GM12892 (cell line): ENCODE results near the gene ZBTB2.
A peak's percentile ranks its signal among the peaks of the same experiment; 100 is the strongest.

Experiments
- POLR2A ChIP-seq: IDR thresholded peaks from 2 replicates; pipeline ENCODE4 v1.6.1; 2011; ENCODE audit warnings: low read depth, low read length, control low read depth
- POLR2AphosphoS5 ChIP-seq: IDR thresholded peaks from 2 replicates; pipeline ENCODE4 v1.6.1; 2011; ENCODE audit warnings: low read depth, low read length, control low read depth

DNA sequence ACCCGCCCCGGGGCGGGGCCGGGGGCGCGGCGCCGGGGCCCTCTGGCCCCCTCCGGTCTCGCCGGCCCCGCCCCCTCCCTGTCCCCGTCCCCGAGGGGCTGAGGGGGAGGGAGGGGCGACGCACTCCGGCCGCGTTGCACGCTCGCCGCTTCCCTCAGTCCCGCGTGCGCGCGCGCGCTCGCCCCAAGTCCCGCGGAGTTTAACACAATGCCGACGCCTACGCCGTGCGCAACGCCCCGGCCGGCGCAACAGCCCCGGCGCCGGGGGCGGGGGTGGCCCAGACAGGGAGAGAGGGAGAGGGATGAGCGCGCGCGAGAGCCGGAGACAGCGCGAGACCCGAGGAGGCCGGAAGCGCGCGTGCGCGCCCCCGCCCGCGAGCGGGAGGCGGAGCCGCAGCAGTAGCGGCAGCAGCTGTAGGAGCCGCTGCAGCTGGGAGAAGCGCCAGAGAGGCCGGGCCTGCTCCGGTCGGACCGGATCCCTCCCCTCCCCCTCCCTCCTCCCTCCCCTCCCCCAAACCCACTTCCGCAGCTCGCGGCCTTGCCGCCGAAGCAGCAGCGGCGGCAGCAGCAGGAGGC is 996 bp downstream of the ZBTB2 start:
- TF ChIP-seq POLR2A (peak; percentile 36; the same call in 1 of the 2 replicates), POLR2AphosphoS5 (peak; percentile 65; the same call in 1 of the 2 replicates)
